ENCODE data around the gene FXR2. TPM values are rescaled to one million over a fixed set of nuclear protein-coding genes. Genes with fewer than 3 reads are reported as not detected.
"Not testable (repeated sequence)": the region's sequence is repeated elsewhere in the genome, so short reads cannot be mapped to it uniquely, and the experiment has no call there.

The FXR2 gene
- total RNA-seq, 1 donor from 2014 or later, result 53.7 TPM

- Mint-ChIP-seq H3K27ac (ENCODE audit: unreplicated experiment) (no peak overlapping the region), H3K36me3 (ENCODE audit: low read depth) (peaks cover 8% of the 10 kb centered on the region), H3K4me1 (ENCODE audit: low read depth) (peaks cover 49% of the 10 kb centered on the region), H3K9me3 (ENCODE audit: low read depth) (no peaks in the 10 kb centered on the region), H3K4me3 (ENCODE audit: unreplicated experiment) (no peak overlapping the region), H3K27me3 (ENCODE audit: low read depth) (no peaks in the 10 kb centered on the region)
- no peak for TF ChIP-seq CTCF (IDR thresholded peaks at IDR 0.05)
- no peak for DNase-seq (ENCODE audit: low spot score)
These were observed 4.1 kb downstream of the FXR2 start for GRCh38 chr17:7610641-7611040.

- Mint-ChIP-seq H3K4me3 (ENCODE audit: unreplicated experiment) (no peak overlapping the region), H3K4me1 (ENCODE audit: low read depth) (peaks cover 21% of the 10 kb centered on the region), H3K27ac (ENCODE audit: unreplicated experiment) (no peak overlapping the region), H3K36me3 (ENCODE audit: low read depth) (peaks cover 33% of the 10 kb centered on the region), H3K9me3 (ENCODE audit: low read depth) (no peaks in the 10 kb centered on the region), H3K27me3 (ENCODE audit: low read depth) (no peaks in the 10 kb centered on the region)
- no peak for TF ChIP-seq CTCF (IDR thresholded peaks at IDR 0.05)
- DNase-seq (ENCODE audit: low spot score), result no peak
These were observed 8.4 kb downstream of the FXR2 start for GRCh38 chr17:7606280-7606679.

DNA sequence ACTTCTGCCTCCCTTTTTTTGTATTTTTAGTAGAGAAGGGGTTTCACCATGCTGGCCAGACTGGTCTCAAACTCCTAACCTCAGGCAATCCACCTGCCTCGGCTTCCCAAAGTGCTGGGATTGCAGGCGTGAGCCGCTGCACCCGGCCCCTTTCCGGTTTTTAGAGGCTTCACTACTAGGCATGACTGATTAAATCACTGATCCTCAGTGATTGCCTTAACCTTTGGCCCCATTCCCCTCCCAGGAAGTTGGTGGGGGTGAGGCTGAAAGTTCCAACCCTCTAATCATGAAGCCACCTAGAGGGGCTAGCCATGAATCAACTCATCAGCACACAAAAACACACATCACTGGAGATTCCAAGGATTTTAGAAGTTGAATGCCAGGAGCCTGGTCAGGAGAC, 17.1 kb downstream of the FXR2 start:
- H3K27me3 Mint-ChIP-seq (ENCODE audit: low read depth); H3K9me3 Mint-ChIP-seq (ENCODE audit: low read depth); H3K4me1 Mint-ChIP-seq (ENCODE audit: low read depth); H3K27ac Mint-ChIP-seq (ENCODE audit: unreplicated experiment); H3K4me3 Mint-ChIP-seq (ENCODE audit: unreplicated experiment); DNase-seq (ENCODE audit: low spot score): not testable (repeated sequence)
- H3K36me3 Mint-ChIP-seq (ENCODE audit: low read depth), result peaks cover 49% of the 10 kb centered on the region

GRCh38 chr17:7593296-7593695, 21.4 kb downstream of the FXR2 start:
- no peak for TF ChIP-seq CTCF (IDR thresholded peaks at IDR 0.05)
- no peak overlapping the region for H3K4me3 Mint-ChIP-seq (ENCODE audit: unreplicated experiment)
- no peaks in the 10 kb centered on the region for H3K27me3 Mint-ChIP-seq (ENCODE audit: low read depth)
- H3K4me1 Mint-ChIP-seq (ENCODE audit: low read depth), result peaks cover 19% of the 10 kb centered on the region
- no peak for DNase-seq (ENCODE audit: low spot score)
- H3K27ac Mint-ChIP-seq (ENCODE audit: unreplicated experiment), result peak overlapping the region; percentile 73
- no peaks in the 10 kb centered on the region for H3K9me3 Mint-ChIP-seq (ENCODE audit: low read depth)
- peaks cover 36% of the 10 kb centered on the region for H3K36me3 Mint-ChIP-seq (ENCODE audit: low read depth)

GRCh38 chr17:7592422-7593021, 22.2 kb downstream of the FXR2 start:
- TF ChIP-seq CTCF (IDR thresholded peaks at IDR 0.05), result no peak
- H3K4me1 Mint-ChIP-seq (ENCODE audit: low read depth), result peaks cover 26% of the 10 kb centered on the region
- H3K9me3 Mint-ChIP-seq (ENCODE audit: low read depth), result no peaks in the 10 kb centered on the region
- DNase-seq (ENCODE audit: low spot score), result no peak
- H3K27ac Mint-ChIP-seq (ENCODE audit: unreplicated experiment), result peak overlapping the region; percentile 5
- peaks cover 39% of the 10 kb centered on the region for H3K36me3 Mint-ChIP-seq (ENCODE audit: low read depth)
- H3K4me3 Mint-ChIP-seq (ENCODE audit: unreplicated experiment), result no peak overlapping the region
- H3K27me3 Mint-ChIP-seq (ENCODE audit: low read depth), result no peaks in the 10 kb centered on the region

- Mint-ChIP-seq H3K4me3 (ENCODE audit: unreplicated experiment) (no peak overlapping the region), H3K27ac (ENCODE audit: unreplicated experiment) (peak overlapping the region; percentile 95), H3K36me3 (ENCODE audit: low read depth) (peaks cover 41% of the 10 kb centered on the region), H3K9me3 (ENCODE audit: low read depth) (no peaks in the 10 kb centered on the region), H3K4me1 (ENCODE audit: low read depth) (peaks cover 32% of the 10 kb centered on the region), H3K27me3 (ENCODE audit: low read depth) (no peaks in the 10 kb centered on the region)
- DNase-seq (ENCODE audit: low spot score), result no peak
- no peak for TF ChIP-seq CTCF (IDR thresholded peaks at IDR 0.05)
These were observed 23.1 kb downstream of the FXR2 start for GRCh38 chr17:7591596-7591995.
